NCI-H1105 (cell line): Measurements from ENCODE around the gene CDC27.
"Not testable (repeated sequence)": the region's sequence is repeated elsewhere in the genome, so short reads cannot be mapped to it uniquely, and the experiment has no call there.

Experiments
- DNase-seq: peaks from one replicate; lab custom pipeline; 2025; lab: John Stamatoyannopoulos, UW

Gene CDC27

GRCh38 chr17:47219621-47220475 lies 30.8 kb upstream of the CDC27 start:
- DNase-seq = no peak

- no peak for DNase-seq
Observed at GRCh38 chr17:47218896-47219430, 29.9 kb upstream of the CDC27 start.

- not testable (repeated sequence) for DNase-seq
Observed at GRCh38 chr17:47217279-47217678, 28.2 kb upstream of the CDC27 start.

GRCh38 chr17:47216821-47217220 lies 27.7 kb upstream of the CDC27 start:
- DNase-seq = not testable (repeated sequence)

GRCh38 chr17:47214931-47215330 lies 25.8 kb upstream of the CDC27 start:
- no peak for DNase-seq

- DNase-seq = no peak
Observed at GRCh38 chr17:47213540-47213939, 24.4 kb upstream of the CDC27 start.

- DNase-seq = no peak
Observed at GRCh38 chr17:47212458-47212857, 23.4 kb upstream of the CDC27 start.

- no peak for DNase-seq
Observed at GRCh38 chr17:47210779-47211178, 21.7 kb upstream of the CDC27 start.

GRCh38 chr17:47210105-47210504 lies 21.0 kb upstream of the CDC27 start:
- no peak for DNase-seq

GRCh38 chr17:47209499-47209898 lies 20.4 kb upstream of the CDC27 start:
- DNase-seq = no peak

- no peak for DNase-seq
Observed at GRCh38 chr17:47208744-47209488, 19.8 kb upstream of the CDC27 start, which contains the start of gene MYL4. TSS of gene MYL4 (plus strand) at chr17:47209348. CDS start at chr17:47209423, 75 bp downstream.

GRCh38 chr17:47207143-47208067 lies 18.3 kb upstream of the CDC27 start:
- no peak for DNase-seq

- no peak for DNase-seq
Observed at GRCh38 chr17:47205419-47205963, 16.4 kb upstream of the CDC27 start.

- no peak for DNase-seq
Observed at GRCh38 chr17:47204722-47205418, 15.8 kb upstream of the CDC27 start.

- no peak for DNase-seq
Observed at GRCh38 chr17:47203984-47204721, 15.1 kb upstream of the CDC27 start.

GRCh38 chr17:47201166-47201565 lies 12.1 kb upstream of the CDC27 start:
- no peak for DNase-seq

- DNase-seq = no peak
Observed at GRCh38 chr17:47200325-47200664, 11.2 kb upstream of the CDC27 start.

GRCh38 chr17:47199627-47200324 lies 10.7 kb upstream of the CDC27 start:
- DNase-seq = no peak

GRCh38 chr17:47197821-47198220 lies 8.7 kb upstream of the CDC27 start:
- no peak for DNase-seq
